Mesenchymal stem cell (in vitro differentiated cells and primary cell): ENCODE data around the gene MVK.

Experiments used
- DNase-seq: peaks from one replicate; pipeline ENCODE4 v3.0.0-alpha.2; 2013
- H2AFZ ChIP-seq: one replicate; pipeline ENCODE4 v1.6.1; 2013; ENCODE audit warnings: low read depth, mild to moderate bottlenecking, control low read depth, inconsistent platforms, low read length, moderate library complexity
- H2AK5ac ChIP-seq: 2 replicates; pipeline ENCODE4 v1.6.1; 2013; ENCODE audit warnings: low read length, moderate library complexity, mild to moderate bottlenecking, inconsistent platforms; ENCODE audit not compliant: severe bottlenecking
- H2BK120ac ChIP-seq: one replicate; pipeline ENCODE4 v1.6.1; 2013; ENCODE audit warnings: low read depth, mild to moderate bottlenecking, inconsistent platforms, low read length, moderate library complexity
- H2BK12ac ChIP-seq, 2 experiments: one replicate each; pipeline ENCODE4 v1.6.1; 2013; ENCODE audit warnings: inconsistent platforms in 2 of 2, low read length in 2 of 2, mild to moderate bottlenecking in 2 of 2, moderate library complexity in 2 of 2, control low read depth in 1 of 2
- H2BK15ac ChIP-seq: one replicate; pipeline ENCODE4 v1.6.1; 2013; ENCODE audit warnings: mild to moderate bottlenecking, low read depth, inconsistent platforms; ENCODE audit not compliant: poor library complexity, severe bottlenecking
- H2BK5ac ChIP-seq: 2 replicates; pipeline ENCODE4 v1.6.1; 2013; ENCODE audit warnings: low read depth, mild to moderate bottlenecking, low read length, control low read depth, inconsistent platforms; ENCODE audit not compliant: poor library complexity, severe bottlenecking
- H3K14ac ChIP-seq, 2 experiments: one replicate each; pipeline ENCODE4 v1.6.1; 2013; ENCODE audit warnings: inconsistent platforms in 2 of 2, low read length in 2 of 2, control low read depth in 1 of 2, mild to moderate bottlenecking in 1 of 2, moderate library complexity in 1 of 2
- H3K18ac ChIP-seq, 2 experiments: one replicate each; pipeline ENCODE4 v1.6.1; 2013; ENCODE audit warnings: inconsistent platforms in 2 of 2, low read length in 2 of 2, control low read depth in 1 of 2, low read depth in 1 of 2, mild to moderate bottlenecking in 1 of 2
- H3K23ac ChIP-seq, 2 experiments: one replicate each; pipeline ENCODE4 v1.6.1; 2013; ENCODE audit warnings: inconsistent platforms in 2 of 2, low read length in 2 of 2, mild to moderate bottlenecking in 2 of 2, moderate library complexity in 2 of 2, control low read depth in 1 of 2
- H3K27ac ChIP-seq: 2 replicates; pipeline ENCODE4 v1.5.1; 2013; ENCODE audit warnings: mild to moderate bottlenecking, moderate library complexity, low read length, control low read depth, inconsistent platforms; ENCODE audit not compliant: poor library complexity, severe bottlenecking
- H3K27me3 ChIP-seq, 2 experiments: 2 replicates each; pipeline versions ENCODE4 v1.6.1 to v1.7.0; 2013; ENCODE audit warnings: low read length in 2 of 2, mild to moderate bottlenecking in 2 of 2, moderate library complexity in 2 of 2, control low read depth in 1 of 2, inconsistent platforms in 1 of 2; ENCODE audit not compliant: control insufficient read depth in 1 of 2, insufficient read depth in 1 of 2
- H3K36me3 ChIP-seq, 2 experiments: 2 replicates each; pipeline versions ENCODE4 v1.6.1 to v1.7.0; 2013; ENCODE audit warnings: low read length in 2 of 2, control low read depth in 1 of 2, inconsistent platforms in 1 of 2, low read depth in 1 of 2, mild to moderate bottlenecking in 1 of 2; ENCODE audit not compliant: insufficient read depth in 2 of 2, control insufficient read depth in 1 of 2
- H3K4ac ChIP-seq, 2 experiments: one replicate each; pipeline ENCODE4 v1.6.1; 2013; ENCODE audit warnings: inconsistent platforms in 2 of 2, low read length in 2 of 2, mild to moderate bottlenecking in 2 of 2, moderate library complexity in 2 of 2, control low read depth in 1 of 2, low read depth in 1 of 2
- H3K4me1 ChIP-seq: 2 replicates; pipeline ENCODE4 v1.6.1; 2013; ENCODE audit warnings: low read depth, low read length, control low read depth; ENCODE audit not compliant: control insufficient read depth, insufficient read depth
- H3K4me2 ChIP-seq: 2 replicates; pipeline ENCODE4 v1.6.1; 2013; ENCODE audit warnings: low read length, mild to moderate bottlenecking, inconsistent platforms; ENCODE audit not compliant: poor library complexity, severe bottlenecking
- H3K4me3 ChIP-seq, 2 experiments: 2 replicates each; pipeline versions ENCODE4 v1.5.1 to v1.7.0; 2013; ENCODE audit warnings: low read length in 2 of 2, mild to moderate bottlenecking in 2 of 2, control low read depth in 1 of 2, low read depth in 1 of 2; ENCODE audit not compliant: insufficient read depth in 1 of 2
- H3K79me1 ChIP-seq: replicated peaks from 2 replicates; pipeline ENCODE4 v1.6.1; 2013; ENCODE audit warnings: mild to moderate bottlenecking, control low read depth, low read length, inconsistent platforms; ENCODE audit not compliant: poor library complexity, severe bottlenecking
- H3K9ac ChIP-seq: 2 replicates; pipeline ENCODE4 v1.7.0; 2013; ENCODE audit warnings: mild to moderate bottlenecking, low read length, moderate library complexity
- H3K9me3 ChIP-seq: 2 replicates; pipeline ENCODE4 v1.7.0; 2013; ENCODE audit warnings: mild to moderate bottlenecking, low read length; ENCODE audit not compliant: control insufficient read depth
- H4K8ac ChIP-seq: one replicate; pipeline ENCODE4 v1.6.1; 2013; ENCODE audit warnings: inconsistent platforms, mild to moderate bottlenecking, low read length, moderate library complexity
- H4K91ac ChIP-seq: one replicate; pipeline ENCODE4 v1.6.1; 2013; ENCODE audit warnings: mild to moderate bottlenecking, low read length, inconsistent platforms
- WGBS: methylation state at CpG from one replicate; pipeline ENCODE4 v1.1.7; 2013; ENCODE audit warnings: mixed read lengths; 5-methylcytosine and 5-hydroxymethylcytosine counted together

Gene MVK

DNA sequence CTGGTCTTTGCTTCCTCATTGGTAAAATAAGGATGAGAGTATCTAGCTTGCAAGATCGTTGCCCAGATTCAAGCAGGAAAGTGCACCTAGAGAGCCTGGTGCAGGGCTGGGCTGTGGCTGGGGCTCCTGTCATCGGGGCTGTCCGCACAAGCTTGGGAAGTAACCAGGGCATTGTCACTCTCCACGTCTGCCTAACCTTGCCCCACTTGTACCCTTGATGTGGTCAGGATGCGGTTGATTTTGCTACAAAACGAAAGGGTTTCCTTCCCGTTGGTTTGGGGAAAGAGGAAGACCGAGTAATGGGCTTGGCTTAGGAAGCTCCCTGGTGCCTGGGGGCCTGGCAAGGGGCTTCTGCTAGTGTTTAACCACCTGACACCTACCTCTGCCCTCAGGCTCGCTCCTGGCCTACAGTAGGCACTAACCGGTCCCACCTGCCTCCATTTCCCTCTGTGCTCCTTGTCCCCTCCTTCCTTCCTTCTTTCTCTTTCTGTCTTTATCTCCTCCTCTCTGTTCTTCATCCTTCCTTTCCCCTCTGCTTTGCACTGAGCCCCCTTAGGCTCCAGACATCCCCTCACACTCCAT lies 21.8 kb downstream of the MVK start:
- no peaks in the 10 kb centered on the region for H3K79me1 ChIP-seq
- H3K9ac ChIP-seq = no peak overlapping the region
- no peak for DNase-seq
- H3K18ac ChIP-seq = no peak overlapping the region
- H3K14ac ChIP-seq = no peak overlapping the region
- H3K27me3 ChIP-seq = no peaks in the 10 kb centered on the region
- no peak overlapping the region for H4K8ac ChIP-seq
- H2BK5ac ChIP-seq = no peak overlapping the region
- H3K4me3 ChIP-seq = no peak overlapping the region
- H2AFZ ChIP-seq = no peak overlapping the region
- H3K4me2 ChIP-seq = no peak overlapping the region
- H3K4ac ChIP-seq = no peak overlapping the region
- no peak overlapping the region for H4K91ac ChIP-seq
- no peaks in the 10 kb centered on the region for H3K9me3 ChIP-seq
- H2BK15ac ChIP-seq = no peak overlapping the region
- no peak overlapping the region for H2BK120ac ChIP-seq
- no peak overlapping the region for H2AK5ac ChIP-seq
- no peak overlapping the region for H3K23ac ChIP-seq
- peaks cover 9% of the 10 kb centered on the region for H3K4me1 ChIP-seq
- H3K36me3 ChIP-seq = peaks cover 34 to 42% of the 10 kb centered on the region in 2 experiments
- H2BK12ac ChIP-seq = no peak overlapping the region
- 97% methylated on average over 10 of the region's 10 CpGs for WGBS
- H3K27ac ChIP-seq = no peak overlapping the region

DNA sequence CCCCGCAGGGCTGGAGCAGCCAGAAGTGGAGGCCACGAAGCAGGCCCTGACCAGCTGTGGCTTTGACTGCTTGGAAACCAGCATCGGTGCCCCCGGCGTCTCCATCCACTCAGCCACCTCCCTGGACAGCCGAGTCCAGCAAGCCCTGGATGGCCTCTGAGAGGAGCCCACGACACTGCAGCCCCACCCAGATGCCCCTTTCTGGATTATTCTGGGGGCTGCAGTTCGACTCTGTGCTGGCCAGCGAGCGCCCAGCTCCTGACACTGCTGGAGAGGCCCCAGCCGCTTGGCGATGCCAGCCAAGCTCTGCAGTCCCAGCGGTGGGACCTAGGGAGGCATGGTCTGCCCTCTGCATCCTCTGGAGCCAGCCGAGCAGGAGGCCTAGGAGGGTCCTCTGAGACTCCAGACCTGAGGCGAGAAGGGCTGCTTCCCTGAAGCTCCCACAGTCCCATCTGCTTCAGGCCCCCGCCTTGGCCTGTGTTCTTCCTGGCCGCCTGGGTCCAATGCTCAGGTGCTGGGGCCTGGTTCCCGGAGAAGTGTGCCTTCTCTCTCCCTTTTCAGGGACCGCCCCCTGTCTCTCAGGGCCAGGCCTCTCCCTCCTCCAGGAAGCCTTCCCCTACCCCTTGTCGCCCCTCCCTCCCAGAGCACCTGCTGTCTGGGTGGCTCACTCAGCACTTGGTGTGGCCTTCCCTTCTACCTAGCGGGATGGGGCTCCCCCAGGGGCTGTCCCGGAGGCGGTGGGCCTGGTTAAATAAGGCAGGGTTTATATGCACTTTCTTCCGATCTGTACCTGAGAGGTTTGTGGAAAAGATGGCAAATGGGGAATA lies 23.0 kb downstream of the MVK start:
- H3K36me3 ChIP-seq = peaks cover 29 to 33% of the 10 kb centered on the region in 2 experiments
- no peak overlapping the region for H2BK15ac ChIP-seq
- WGBS = 93% methylated on average over 24 of the region's 24 CpGs

GRCh38 chr12:109597414-109597794 lies 23.8 kb downstream of the MVK start:
- H3K27me3 ChIP-seq = peaks cover 0 to 8% of the 10 kb centered on the region in 2 experiments
- 65% methylated on average over 11 of the region's 11 CpGs for WGBS
- no peak overlapping the region for H3K4me3 ChIP-seq
- H2BK12ac ChIP-seq = no peak overlapping the region
- H4K8ac ChIP-seq = no peak overlapping the region
- H2BK15ac ChIP-seq = no peak overlapping the region
- H3K4me2 ChIP-seq = peak overlapping the region; percentile 48
- H3K4me1 ChIP-seq = peaks cover 9% of the 10 kb centered on the region
- peaks cover 23 to 27% of the 10 kb centered on the region in 2 experiments for H3K36me3 ChIP-seq
- H2AFZ ChIP-seq = no peak overlapping the region
- no peak overlapping the region for H3K14ac ChIP-seq
- H3K4ac ChIP-seq = peak overlapping the region in 1 of 2 experiments; percentile 27
- no peak overlapping the region for H3K9ac ChIP-seq
- H3K27ac ChIP-seq = no peak overlapping the region
- no peak overlapping the region for H2BK5ac ChIP-seq
- H2BK120ac ChIP-seq = no peak overlapping the region
- H3K18ac ChIP-seq = no peak overlapping the region
- H3K9me3 ChIP-seq = no peaks in the 10 kb centered on the region
- DNase-seq = no peak
- H3K79me1 ChIP-seq = no peaks in the 10 kb centered on the region
- no peak overlapping the region for H4K91ac ChIP-seq
- H3K23ac ChIP-seq = no peak overlapping the region
- H2AK5ac ChIP-seq = no peak overlapping the region

More for the DNA sequence above, 23.0 kb downstream of the MVK start:
- H3K4me2 ChIP-seq = no peak overlapping the region
- H3K9me3 ChIP-seq = no peaks in the 10 kb centered on the region
- no peak overlapping the region for H3K4ac ChIP-seq
- H3K79me1 ChIP-seq = no peaks in the 10 kb centered on the region
- H2BK12ac ChIP-seq = no peak overlapping the region
- no peak overlapping the region for H3K23ac ChIP-seq
- no peak overlapping the region for H2AFZ ChIP-seq
- peaks cover 0 to 4% of the 10 kb centered on the region in 2 experiments for H3K27me3 ChIP-seq
- DNase-seq = no peak
- H3K4me1 ChIP-seq = peaks cover 9% of the 10 kb centered on the region
- peak overlapping the region in 1 of 2 experiments; percentile 9 for H3K4me3 ChIP-seq
- no peak overlapping the region for H2BK120ac ChIP-seq
- H2AK5ac ChIP-seq = no peak overlapping the region
- H3K27ac ChIP-seq = no peak overlapping the region
- no peak overlapping the region for H3K14ac ChIP-seq
- no peak overlapping the region for H4K8ac ChIP-seq
- H3K9ac ChIP-seq = no peak overlapping the region
- H2BK5ac ChIP-seq = no peak overlapping the region
- H3K18ac ChIP-seq = no peak overlapping the region
- no peak overlapping the region for H4K91ac ChIP-seq

DNA sequence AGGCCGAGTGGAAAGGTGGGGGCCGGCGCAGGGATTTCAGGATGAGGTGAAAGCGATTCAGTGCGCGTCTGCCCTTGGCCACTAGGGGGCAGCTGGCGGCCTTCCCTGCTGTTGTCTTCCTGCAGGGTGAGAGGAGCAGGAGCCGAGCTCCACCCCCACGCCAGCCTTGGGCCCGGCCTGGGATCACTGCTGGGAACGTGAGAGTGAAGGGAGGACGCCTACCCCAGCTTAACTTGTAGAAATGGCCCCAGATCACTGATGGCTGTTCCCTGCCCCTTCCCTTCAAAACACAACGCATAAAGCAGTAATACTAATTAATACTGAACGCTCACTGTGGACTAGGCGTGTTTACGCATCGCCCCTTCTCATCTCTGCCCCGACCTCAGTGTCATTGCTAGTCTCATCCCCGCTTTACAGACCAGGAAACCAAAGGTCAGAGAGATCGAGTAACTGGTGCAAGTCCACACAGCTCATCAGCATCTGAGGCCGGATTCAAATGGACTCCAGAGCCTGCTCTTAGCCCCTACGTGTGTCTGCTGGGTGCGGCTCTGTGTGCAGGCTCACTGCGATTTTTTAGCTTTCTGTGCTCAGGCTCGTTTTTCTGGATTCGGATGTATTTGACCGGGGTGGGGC lies 24.3 kb downstream of the MVK start:
- Histone ChIP-seq H3K36me3 (peaks cover 18 to 25% of the 10 kb centered on the region in 2 experiments), H4K91ac (no peak overlapping the region)
- 45% methylated on average over 27 of the region's 27 CpGs for WGBS

More for the DNA sequence above, 24.3 kb downstream of the MVK start:
- H2BK12ac ChIP-seq = peak overlapping the region; percentile 6 to 38
- no peaks in the 10 kb centered on the region for H3K9me3 ChIP-seq
- H3K27me3 ChIP-seq = peaks cover 0 to 9% of the 10 kb centered on the region in 2 experiments
- peak overlapping the region; percentile 48 for H3K4me2 ChIP-seq
- peak; percentile 82 for DNase-seq
- H3K79me1 ChIP-seq = no peaks in the 10 kb centered on the region
- H3K4ac ChIP-seq = peak overlapping the region in 1 of 2 experiments; percentile 32
- H2BK5ac ChIP-seq = no peak overlapping the region
- no peak overlapping the region for H2BK15ac ChIP-seq
- H3K9ac ChIP-seq = peak overlapping the region; percentile 66
- no peak overlapping the region for H2BK120ac ChIP-seq
- H3K18ac ChIP-seq = peak overlapping the region; percentile 33 to 74
- H2AK5ac ChIP-seq = no peak overlapping the region
- no peak overlapping the region for H3K4me3 ChIP-seq
- H3K14ac ChIP-seq = peak overlapping the region in 1 of 2 experiments; percentile 11
- H4K8ac ChIP-seq = no peak overlapping the region
- H2AFZ ChIP-seq = no peak overlapping the region
- H3K27ac ChIP-seq = no peak overlapping the region
- peaks cover 9% of the 10 kb centered on the region for H3K4me1 ChIP-seq
- no peak overlapping the region for H3K23ac ChIP-seq
